ENCODE data around the gene PDE1A.

The PDE1A gene

GRCh38 chr2:182163878-182164277, 263.0 kb downstream of the PDE1A start:
- H3K27ac ChIP-seq, result no peak overlapping the region
- TF ChIP-seq, protein P1, sequence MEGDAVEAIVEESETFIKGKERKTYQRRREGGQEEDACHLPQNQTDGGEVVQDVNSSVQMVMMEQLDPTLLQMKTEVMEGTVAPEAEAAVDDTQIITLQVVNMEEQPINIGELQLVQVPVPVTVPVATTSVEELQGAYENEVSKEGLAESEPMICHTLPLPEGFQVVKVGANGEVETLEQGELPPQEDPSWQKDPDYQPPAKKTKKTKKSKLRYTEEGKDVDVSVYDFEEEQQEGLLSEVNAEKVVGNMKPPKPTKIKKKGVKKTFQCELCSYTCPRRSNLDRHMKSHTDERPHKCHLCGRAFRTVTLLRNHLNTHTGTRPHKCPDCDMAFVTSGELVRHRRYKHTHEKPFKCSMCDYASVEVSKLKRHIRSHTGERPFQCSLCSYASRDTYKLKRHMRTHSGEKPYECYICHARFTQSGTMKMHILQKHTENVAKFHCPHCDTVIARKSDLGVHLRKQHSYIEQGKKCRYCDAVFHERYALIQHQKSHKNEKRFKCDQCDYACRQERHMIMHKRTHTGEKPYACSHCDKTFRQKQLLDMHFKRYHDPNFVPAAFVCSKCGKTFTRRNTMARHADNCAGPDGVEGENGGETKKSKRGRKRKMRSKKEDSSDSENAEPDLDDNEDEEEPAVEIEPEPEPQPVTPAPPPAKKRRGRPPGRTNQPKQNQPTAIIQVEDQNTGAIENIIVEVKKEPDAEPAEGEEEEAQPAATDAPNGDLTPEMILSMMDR (conservative IDR thresholded peaks at IDR 0.05), result no peak

DNA sequence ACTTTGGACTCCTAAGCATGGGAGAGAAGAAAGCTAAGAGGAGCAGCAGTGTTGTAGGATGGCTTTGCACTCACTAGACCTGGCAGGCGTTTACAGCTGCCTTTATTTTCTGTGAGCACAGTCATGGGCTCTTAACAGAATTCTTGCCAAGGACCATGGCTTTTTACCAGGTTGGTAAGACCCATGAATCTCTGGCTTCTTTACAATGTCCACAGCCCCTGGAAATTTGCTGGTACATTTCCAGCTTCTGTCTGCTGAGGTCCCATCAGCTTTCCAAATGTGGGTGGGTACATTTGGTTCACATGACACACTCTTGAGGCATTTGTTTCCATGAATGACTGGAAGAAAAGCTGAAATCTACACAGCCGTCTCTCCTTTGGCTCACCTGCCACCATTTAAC, 278.5 kb downstream of the PDE1A start:
- H3K27ac ChIP-seq, result no peak overlapping the region
- TF ChIP-seq, protein P1 (conservative IDR thresholded peaks at IDR 0.05), result no peak

DNA sequence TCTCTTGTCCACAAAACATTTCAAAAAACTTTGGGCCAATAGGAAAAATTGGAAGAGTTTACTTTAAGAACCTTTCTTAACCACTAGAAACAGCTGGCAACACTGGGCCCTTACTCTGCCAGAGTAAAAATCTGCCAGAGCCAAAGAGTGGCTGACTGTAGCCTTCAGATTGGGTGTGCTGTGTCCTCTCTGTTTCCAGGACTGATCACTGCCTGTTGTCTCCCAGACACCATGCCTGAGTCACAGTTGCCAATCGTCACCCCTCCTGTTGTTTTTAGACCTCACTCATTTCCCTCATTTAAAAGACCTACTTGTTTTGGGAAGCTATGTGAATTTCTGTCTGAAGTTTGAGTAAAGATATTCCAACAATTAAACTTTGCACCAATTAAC, 282.1 kb downstream of the PDE1A start:
- no peak overlapping the region for H3K27ac ChIP-seq
- TF ChIP-seq, protein P1 (conservative IDR thresholded peaks at IDR 0.05), result no peak

- TF ChIP-seq, protein P1 (conservative IDR thresholded peaks at IDR 0.05), result no peak
- no peak overlapping the region for H3K27ac ChIP-seq
Measured at GRCh38 chr2:182144041-182144775, 282.6 kb downstream of the PDE1A start.

- no peak overlapping the region for H3K27ac ChIP-seq
- TF ChIP-seq, protein P1 (conservative IDR thresholded peaks at IDR 0.05), result no peak
Measured at GRCh38 chr2:182142062-182142461, 284.8 kb downstream of the PDE1A start.

DNA sequence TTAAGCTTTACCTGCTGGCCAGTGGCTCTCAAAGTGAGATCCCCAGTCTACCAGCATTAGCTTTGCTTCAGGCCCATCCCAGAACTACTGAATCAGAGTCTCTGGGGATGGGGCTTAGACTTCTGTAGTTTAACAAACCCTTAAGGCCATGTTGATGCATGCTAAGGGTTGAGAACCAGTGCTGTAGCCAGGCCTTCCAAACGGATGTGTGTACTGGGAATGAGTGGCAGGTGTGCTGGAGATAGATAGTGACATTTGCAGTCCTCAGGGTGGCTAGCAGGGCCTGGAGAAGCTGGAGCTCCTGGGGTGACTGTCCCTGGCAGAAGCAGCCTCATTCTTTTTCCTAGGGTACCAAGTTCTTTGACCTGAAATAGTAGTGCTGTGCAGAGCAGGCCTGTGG, 292.6 kb downstream of the PDE1A start:
- H3K27ac ChIP-seq, result no peak overlapping the region
- TF ChIP-seq, protein P1 (conservative IDR thresholded peaks at IDR 0.05), result no peak

- H3K27ac ChIP-seq, result no peak overlapping the region
- TF ChIP-seq, protein P1 (conservative IDR thresholded peaks at IDR 0.05), result no peak
Measured at GRCh38 chr2:182133195-182133891, 293.5 kb downstream of the PDE1A start.
